NCI-H187 (cell line): ENCODE measurements around the gene SOCS6.
"Not testable (repeated sequence)": the region's sequence is repeated elsewhere in the genome, so short reads cannot be mapped to it uniquely, and the experiment has no call there.

Experiments used
- DNase-seq, 2 experiments: peaks; one replicate each; lab custom pipeline; 2025; lab: John Stamatoyannopoulos, UW

SOCS6 gene

GRCh38 chr18:70358105-70358406 lies 69.2 kb downstream of the SOCS6 start:
- not testable (repeated sequence) for DNase-seq

- DNase-seq, result no peak
These were observed 70.2 kb downstream of the SOCS6 start for GRCh38 chr18:70359071-70359470.

GRCh38 chr18:70362258-70362657 lies 73.4 kb downstream of the SOCS6 start:
- DNase-seq, result no peak

- no peak for DNase-seq
These were observed 75.0 kb downstream of the SOCS6 start for GRCh38 chr18:70363861-70364260.

- DNase-seq, result no peak
These were observed 76.5 kb downstream of the SOCS6 start for GRCh38 chr18:70365361-70365760.

- no peak for DNase-seq
These were observed 77.3 kb downstream of the SOCS6 start for GRCh38 chr18:70366174-70366573.

GRCh38 chr18:70366670-70367069 lies 77.8 kb downstream of the SOCS6 start:
- no peak for DNase-seq

GRCh38 chr18:70367344-70367743 lies 78.5 kb downstream of the SOCS6 start:
- DNase-seq, result not testable (repeated sequence)

- DNase-seq, result no peak
These were observed 80.1 kb downstream of the SOCS6 start for GRCh38 chr18:70368903-70369302.

- DNase-seq, result no peak
These were observed 82.2 kb downstream of the SOCS6 start for GRCh38 chr18:70370762-70371733.

GRCh38 chr18:70371908-70372307 lies 83.1 kb downstream of the SOCS6 start:
- DNase-seq, result no peak

GRCh38 chr18:70372450-70373041 lies 83.7 kb downstream of the SOCS6 start:
- DNase-seq, result no peak

GRCh38 chr18:70373042-70373519 lies 84.2 kb downstream of the SOCS6 start:
- no peak for DNase-seq

- no peak for DNase-seq
These were observed 85.3 kb downstream of the SOCS6 start for GRCh38 chr18:70374154-70374553.

GRCh38 chr18:70376137-70376913 lies 87.5 kb downstream of the SOCS6 start:
- DNase-seq, result no peak

GRCh38 chr18:70376914-70377258 lies 88.0 kb downstream of the SOCS6 start:
- no peak for DNase-seq

- no peak for DNase-seq
These were observed 88.5 kb downstream of the SOCS6 start for GRCh38 chr18:70377317-70377799.

- no peak for DNase-seq
These were observed 89.2 kb downstream of the SOCS6 start for GRCh38 chr18:70377857-70378701.
